Transverse colon (tissue), 4 donors: ENCODE measurements around the gene NCOA1.

ENCODE experiments used
- POLR2AphosphoS5 ChIP-seq, 3 donors: sonication (generic); formaldehyde crosslinking; IDR thresholded peaks; one replicate each; pipeline ENCODE4 v1.6.1; 2016; ENCODE audit warnings: antibody characterized with exemption in 3 of 3
- TF ChIP-seq, protein P1 (sequence below), 5 experiments: fragments of 200-600 bp in 3 of 5; fragments of 450-650 bp in 2 of 5; sonication (generic) in 3 of 5; IDR thresholded peaks; 1 replicate in 2 of 5; 2 replicates in 3 of 5; pipeline ENCODE4 v1.5.1; 2016 to 2017; ENCODE audit warnings: antibody characterized with exemption in 5 of 5, inconsistent platforms in 3 of 5, mild to moderate bottlenecking in 2 of 5, moderate library complexity in 1 of 5

DNA sequence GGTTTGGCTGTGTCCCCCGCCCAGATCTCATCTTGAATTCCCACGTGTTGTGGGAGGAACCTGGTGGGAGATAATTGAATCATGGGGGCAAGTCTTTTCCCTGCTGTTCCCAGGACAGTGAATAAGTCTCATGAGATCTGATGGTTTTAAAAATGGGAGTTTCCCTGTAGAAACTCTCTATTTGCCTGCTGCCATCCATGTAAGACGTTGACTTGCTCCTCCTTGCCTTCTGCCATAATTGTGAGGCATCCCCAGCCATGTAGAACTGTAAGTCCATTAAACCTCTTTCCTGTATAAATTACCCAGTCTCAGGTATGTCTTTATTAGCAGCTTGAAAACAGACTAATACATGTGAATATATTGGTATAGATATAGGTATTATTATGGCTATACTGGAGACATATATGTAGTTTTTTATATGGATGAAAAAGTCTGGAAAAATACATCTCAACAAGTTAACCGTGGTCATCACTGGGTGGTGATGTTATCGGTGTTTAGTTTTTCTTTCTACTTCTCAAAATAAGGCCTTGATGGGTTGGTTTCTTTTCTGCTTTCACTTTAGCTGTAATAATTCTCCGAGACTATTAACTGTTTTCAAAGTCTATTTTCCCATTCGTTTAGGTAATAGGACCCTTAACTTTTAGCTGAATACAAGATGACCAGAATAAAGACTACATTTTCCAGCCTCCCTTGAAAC, 39.1 kb upstream of the NCOA1 start:
- TF ChIP-seq, protein P1, sequence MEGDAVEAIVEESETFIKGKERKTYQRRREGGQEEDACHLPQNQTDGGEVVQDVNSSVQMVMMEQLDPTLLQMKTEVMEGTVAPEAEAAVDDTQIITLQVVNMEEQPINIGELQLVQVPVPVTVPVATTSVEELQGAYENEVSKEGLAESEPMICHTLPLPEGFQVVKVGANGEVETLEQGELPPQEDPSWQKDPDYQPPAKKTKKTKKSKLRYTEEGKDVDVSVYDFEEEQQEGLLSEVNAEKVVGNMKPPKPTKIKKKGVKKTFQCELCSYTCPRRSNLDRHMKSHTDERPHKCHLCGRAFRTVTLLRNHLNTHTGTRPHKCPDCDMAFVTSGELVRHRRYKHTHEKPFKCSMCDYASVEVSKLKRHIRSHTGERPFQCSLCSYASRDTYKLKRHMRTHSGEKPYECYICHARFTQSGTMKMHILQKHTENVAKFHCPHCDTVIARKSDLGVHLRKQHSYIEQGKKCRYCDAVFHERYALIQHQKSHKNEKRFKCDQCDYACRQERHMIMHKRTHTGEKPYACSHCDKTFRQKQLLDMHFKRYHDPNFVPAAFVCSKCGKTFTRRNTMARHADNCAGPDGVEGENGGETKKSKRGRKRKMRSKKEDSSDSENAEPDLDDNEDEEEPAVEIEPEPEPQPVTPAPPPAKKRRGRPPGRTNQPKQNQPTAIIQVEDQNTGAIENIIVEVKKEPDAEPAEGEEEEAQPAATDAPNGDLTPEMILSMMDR (IDR thresholded peaks at IDR 0.05): no peak
- TF ChIP-seq POLR2AphosphoS5 (IDR thresholded peaks at IDR 0.05): no peak
